Measurements from ENCODE around the gene GPR3. TPM values are rescaled to one million over a fixed set of nuclear protein-coding genes. Genes with fewer than 3 reads are reported as not detected.

Gene GPR3
- polyA plus RNA-seq, 3 donors from 2014 or later = not detected

DNA sequence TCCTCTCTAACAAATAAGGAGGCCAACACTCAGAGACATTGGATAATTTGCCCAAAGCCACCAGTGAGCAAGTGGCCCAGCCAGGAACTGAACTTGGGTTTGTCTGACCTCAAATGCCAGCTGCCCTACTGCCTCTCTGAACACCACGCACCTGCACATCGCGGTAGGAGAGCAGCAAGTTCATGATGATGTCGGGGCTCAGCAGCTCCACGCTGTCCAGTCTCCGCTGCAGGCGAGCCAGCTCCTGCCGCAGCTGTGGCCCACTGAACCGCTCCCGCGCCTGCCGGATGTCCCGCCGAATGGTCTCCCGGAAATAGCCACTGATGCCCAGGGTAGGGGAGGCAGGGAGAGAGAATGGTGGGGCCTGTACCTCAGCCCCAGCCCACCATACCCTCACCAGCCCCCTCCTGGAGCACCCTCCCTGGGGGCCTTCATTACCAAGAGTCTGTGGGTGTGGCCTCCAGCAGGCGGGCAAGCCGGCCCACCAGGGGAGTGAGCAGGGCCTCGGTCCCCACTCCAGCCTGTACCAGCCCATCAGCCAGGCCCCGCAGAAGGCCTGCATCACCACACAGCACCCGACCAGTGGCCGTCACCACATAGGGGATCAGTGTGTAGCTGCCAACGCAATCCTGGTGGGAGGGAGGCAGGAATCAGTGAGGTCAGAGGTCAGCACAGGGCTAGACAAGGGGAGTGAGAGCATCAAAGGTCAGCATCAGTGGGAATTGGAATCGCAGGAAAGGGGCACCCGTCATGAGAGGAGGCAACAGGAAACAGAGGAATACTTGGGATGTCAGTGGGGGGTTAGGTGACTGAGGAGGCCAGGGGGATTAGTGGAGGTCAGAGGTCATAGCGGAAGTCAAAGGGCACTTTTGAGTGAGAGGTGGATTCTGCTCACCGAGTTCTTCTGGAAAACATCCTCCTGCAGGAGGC, 28.4 kb upstream of the GPR3 start:
- Mint-ChIP-seq H3K4me1 (peaks cover 30 to 37% of the 10 kb centered on the region in 2 donors), H3K27ac (peak overlapping the region in 3 of 6 donors; percentile 22 to 34 (median 24))

DNA sequence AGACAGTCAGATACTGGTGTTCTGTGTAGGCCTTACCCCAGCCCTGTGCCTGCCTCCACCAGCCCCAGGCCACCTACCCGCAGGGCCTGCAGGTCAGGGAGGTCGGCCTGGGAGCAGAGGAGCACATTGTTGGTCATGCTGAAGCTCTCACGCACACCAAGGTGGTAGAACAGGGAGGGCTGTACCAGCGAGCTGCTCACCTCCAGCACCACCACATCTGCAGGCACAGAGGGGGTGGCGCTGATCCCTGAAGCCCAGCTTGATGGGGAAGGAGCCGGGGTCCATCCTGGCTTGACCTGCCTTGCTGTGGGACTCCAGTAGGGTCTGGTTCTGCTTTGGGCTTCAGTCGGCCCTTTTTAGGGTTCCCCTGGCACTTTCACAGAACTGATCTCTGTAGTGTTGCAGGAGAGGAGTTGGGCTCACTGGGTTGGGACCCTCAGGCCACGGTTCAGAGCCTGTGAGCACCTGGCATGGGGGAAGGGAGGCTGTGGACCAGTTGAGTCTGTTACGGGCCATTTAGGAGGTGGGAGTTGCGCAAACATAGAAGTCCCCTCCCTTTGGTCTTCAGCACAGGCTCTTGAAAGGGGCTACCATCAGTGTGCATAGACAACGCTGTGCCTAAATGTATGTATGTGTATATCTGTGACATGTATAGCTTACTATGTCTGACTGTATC, 27.6 kb upstream of the GPR3 start:
- DNase-seq = no peak
- Mint-ChIP-seq H3K4me3 (peak overlapping the region; percentile 83 to 90 (median 88)), H3K27me3 (ENCODE audit: low read depth in 3 of 3) (peaks cover 0 to 7% (median 4%) of the 10 kb centered on the region in 3 donors), H3K9me3 (no peaks in the 10 kb centered on the region), H3K36me3 (no peaks in the 10 kb centered on the region), H3K4me1 (peaks cover 30 to 33% of the 10 kb centered on the region in 2 donors), H3K27ac (peak overlapping the region in 5 of 6 donors; percentile 39 to 86 (median 69))

More for the DNA sequence above, 28.4 kb upstream of the GPR3 start:
- Mint-ChIP-seq H3K4me3 (peak overlapping the region in 1 of 5 donors; percentile 52), H3K36me3 (no peaks in the 10 kb centered on the region), H3K9me3 (no peaks in the 10 kb centered on the region), H3K27me3 (ENCODE audit: low read depth in 3 of 3) (peaks cover 2 to 8% (median 4%) of the 10 kb centered on the region in 3 donors)
- DNase-seq = no peak

DNA sequence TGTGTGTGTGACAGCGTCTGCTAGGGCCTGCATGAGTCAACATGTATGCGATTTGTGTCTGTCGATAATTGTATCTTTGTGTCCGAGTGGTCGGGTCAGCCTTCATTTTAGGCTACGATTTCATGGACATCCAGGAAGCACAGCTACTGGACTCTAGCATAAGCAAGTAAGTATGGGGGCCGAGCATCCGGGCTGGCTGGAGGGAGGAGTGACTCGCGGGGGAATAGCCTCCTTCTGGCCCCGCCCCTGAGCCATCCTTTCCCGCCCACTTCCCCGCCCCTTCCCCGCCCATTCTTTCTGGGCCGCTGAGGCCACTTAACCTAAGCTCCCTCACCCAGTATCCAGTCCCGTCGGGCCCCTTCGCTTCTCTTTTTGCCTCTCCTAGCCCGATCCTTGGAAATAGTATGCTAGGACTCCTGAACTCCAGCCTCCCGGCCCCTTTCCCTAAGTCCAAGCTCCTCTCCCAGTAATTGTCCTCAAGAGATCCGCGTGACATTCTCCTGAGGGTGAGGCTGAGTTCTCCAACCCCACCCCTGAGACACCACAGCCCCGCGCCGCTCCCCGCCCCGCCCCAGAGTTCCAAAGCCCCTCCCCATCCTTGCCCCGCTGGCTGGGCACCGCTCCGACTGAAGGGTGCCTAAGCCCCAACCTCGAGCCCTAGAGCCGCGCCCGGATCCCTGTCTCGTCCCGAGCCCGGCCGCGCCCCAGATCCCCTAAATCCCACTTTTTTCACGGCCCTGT, 26.9 kb upstream of the GPR3 start:
- H3K36me3 Mint-ChIP-seq = no peaks in the 10 kb centered on the region
- peak; percentile 66 to 75 (median 73) for DNase-seq
- no peaks in the 10 kb centered on the region for H3K9me3 Mint-ChIP-seq
- peak overlapping the region in 5 of 6 donors; percentile 39 to 86 (median 69) for H3K27ac Mint-ChIP-seq
- H3K4me3 Mint-ChIP-seq = peak overlapping the region; percentile 83 to 90 (median 88)
- peaks cover 23 to 28% of the 10 kb centered on the region in 2 donors for H3K4me1 Mint-ChIP-seq
- peaks cover 0 to 4% (median 4%) of the 10 kb centered on the region in 3 donors for H3K27me3 Mint-ChIP-seq (ENCODE audit: low read depth in 3 of 3)

DNA sequence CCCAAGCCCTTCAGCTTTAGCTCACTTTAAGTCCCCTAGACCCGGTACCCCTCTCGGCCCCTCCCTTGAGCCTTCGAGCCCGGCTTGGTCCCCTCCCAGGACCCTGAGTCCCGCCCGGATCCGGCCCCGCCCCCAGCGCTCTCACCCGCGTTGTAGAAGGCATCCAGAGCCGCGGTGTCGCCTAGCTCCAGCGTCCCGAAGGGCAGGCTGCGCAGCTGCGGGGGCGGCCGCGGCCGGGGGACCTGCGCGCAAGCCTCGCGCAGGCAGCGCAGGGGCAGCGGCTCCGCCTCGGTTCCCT, 26.4 kb upstream of the GPR3 start:
- peaks cover 0 to 4% (median 4%) of the 10 kb centered on the region in 3 donors for H3K27me3 Mint-ChIP-seq (ENCODE audit: low read depth in 3 of 3)
- no peaks in the 10 kb centered on the region for H3K9me3 Mint-ChIP-seq
- H3K27ac Mint-ChIP-seq = peak overlapping the region in 2 of 6 donors; percentile 69 to 80
- peak overlapping the region; percentile 83 to 90 (median 88) for H3K4me3 Mint-ChIP-seq
- no peaks in the 10 kb centered on the region for H3K36me3 Mint-ChIP-seq
- H3K4me1 Mint-ChIP-seq = peaks cover 22 to 28% of the 10 kb centered on the region in 2 donors
- peak; percentile 44 to 54 (median 54) for DNase-seq

DNA sequence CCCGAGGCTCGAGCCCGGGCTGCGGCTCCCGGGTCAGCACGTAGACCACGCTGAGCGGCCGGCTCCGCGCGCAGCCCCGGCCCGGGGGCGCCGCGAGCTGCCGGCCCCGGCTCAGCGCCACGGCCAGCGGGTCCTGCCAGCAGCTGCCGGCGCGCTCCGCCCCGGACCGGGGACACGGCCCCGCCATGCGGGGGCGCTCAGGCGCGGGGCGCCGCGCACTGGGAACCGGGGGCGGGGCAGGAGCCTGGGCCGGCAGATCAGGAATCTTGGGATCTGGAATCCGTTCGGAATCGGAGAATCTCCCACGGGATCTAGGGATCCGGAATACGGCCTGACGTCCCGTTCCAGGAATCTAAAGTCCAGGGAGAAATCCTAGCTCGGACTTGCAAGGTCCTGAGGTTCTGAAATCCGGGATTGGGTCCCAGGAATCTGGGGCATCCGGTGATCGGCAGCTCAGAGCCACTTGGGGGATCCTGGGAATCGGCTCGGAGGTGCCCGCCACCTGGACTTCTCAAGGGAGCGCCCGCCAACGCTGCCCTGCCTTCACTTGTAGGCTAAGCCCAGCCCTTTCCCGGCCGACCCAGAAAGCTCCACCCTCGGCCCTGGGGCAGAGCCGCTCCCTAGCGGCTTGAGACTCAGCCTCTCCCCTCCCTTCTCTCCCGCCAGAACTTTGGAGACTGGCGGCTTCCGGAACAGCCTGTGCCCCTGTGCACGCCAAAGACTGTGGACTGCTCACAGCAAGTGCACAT, 25.8 kb upstream of the GPR3 start, which contains the start of gene MAP3K6:
MAP3K6 (minus strand) TSS at position 551 of the 749 bp plus-strand sequence; CDS start at position 187, 364 bp downstream.
- peak within 1 kb of the TSS; percentile 83 to 90 (median 88) for H3K4me3 Mint-ChIP-seq
- H3K27ac Mint-ChIP-seq = peak within 1 kb of the TSS in 4 of 6 donors; percentile 46 to 80 (median 61)
- H3K27me3 Mint-ChIP-seq (ENCODE audit: low read depth in 3 of 3) = peaks cover 0 to 4% (median 4%) of the 10 kb centered on the region in 3 donors
- DNase-seq = peak; percentile 38 to 39 (median 39)
- no peaks in the 10 kb centered on the region for H3K36me3 Mint-ChIP-seq
- H3K4me1 Mint-ChIP-seq = peaks cover 22 to 28% of the 10 kb centered on the region in 2 donors
- no peaks in the 10 kb centered on the region for H3K9me3 Mint-ChIP-seq

DNA sequence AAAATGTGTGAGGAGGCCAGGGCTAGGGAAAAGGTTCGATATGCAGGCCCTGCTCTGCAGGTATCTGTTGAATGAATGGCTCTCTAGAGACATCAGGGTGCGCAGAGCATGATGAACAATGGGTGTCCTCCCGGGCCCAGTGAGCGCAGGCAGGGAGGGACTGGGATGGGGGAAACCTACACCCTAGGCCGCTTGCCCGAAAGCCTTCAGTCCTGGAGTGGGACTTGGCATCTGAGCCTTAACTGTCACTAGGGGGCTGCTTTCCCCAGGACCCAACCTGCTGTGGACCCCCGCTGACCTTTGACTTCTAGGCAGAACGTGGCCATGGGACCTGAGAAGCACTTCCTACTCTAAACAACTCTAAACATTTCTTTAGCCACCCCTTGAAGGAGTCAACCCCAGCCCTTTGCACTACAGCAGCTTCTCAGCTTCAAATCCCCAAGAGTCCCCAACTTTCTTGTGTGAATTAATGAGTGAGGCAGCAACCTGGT, 25.2 kb upstream of the GPR3 start:
- no peak for DNase-seq
- Mint-ChIP-seq H3K4me1 (peaks cover 22 to 28% of the 10 kb centered on the region in 2 donors), H3K36me3 (no peaks in the 10 kb centered on the region), H3K27ac (no peak overlapping the region), H3K27me3 (ENCODE audit: low read depth in 3 of 3) (peaks cover 0 to 4% (median 4%) of the 10 kb centered on the region in 3 donors), H3K4me3 (peak overlapping the region; percentile 63 to 79 (median 69)), H3K9me3 (no peaks in the 10 kb centered on the region)

DNA sequence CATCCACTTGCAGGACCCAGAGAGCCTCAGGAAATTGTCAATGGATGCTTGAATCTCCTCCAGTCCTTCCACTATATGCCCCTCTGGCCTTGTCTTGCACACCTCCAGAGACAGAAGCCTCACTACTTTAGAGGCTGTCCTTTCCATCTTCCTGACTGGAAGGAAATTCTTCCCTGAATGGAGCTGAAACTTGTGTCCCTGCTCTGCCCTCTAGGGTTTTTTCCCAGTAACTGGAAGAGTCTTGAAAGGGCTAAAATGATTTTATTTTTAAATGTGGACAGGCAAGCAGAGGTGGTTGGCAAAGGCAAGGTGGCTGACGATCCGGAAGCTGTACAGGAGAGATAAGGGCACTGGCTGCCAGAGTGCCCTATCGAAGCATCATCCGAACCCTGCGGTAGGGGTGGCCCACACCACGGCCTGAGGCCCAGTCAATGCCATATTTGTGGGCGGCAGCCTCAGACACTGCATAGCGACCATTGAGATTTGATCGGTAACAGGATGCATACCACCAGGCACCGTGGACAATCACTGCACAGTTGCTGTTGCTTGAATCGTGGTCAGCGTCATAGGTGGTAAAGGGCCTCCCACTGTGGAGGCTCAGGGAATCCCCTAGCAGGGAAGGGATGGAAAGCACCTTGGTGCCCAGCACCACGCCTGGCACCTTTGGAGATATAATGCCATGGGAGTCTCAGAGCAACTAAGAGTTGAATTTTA, 23.4 kb upstream of the GPR3 start:
- Mint-ChIP-seq H3K4me1 (peaks cover 22 to 28% of the 10 kb centered on the region in 2 donors), H3K9me3 (no peaks in the 10 kb centered on the region), H3K36me3 (no peaks in the 10 kb centered on the region), H3K27ac (peak overlapping the region in 4 of 6 donors; percentile 41 to 84 (median 70)), H3K27me3 (ENCODE audit: low read depth in 3 of 3) (peaks cover 0 to 4% (median 1%) of the 10 kb centered on the region in 3 donors), H3K4me3 (no peak overlapping the region)
- peak; percentile 54 to 68 (median 67) for DNase-seq

DNA sequence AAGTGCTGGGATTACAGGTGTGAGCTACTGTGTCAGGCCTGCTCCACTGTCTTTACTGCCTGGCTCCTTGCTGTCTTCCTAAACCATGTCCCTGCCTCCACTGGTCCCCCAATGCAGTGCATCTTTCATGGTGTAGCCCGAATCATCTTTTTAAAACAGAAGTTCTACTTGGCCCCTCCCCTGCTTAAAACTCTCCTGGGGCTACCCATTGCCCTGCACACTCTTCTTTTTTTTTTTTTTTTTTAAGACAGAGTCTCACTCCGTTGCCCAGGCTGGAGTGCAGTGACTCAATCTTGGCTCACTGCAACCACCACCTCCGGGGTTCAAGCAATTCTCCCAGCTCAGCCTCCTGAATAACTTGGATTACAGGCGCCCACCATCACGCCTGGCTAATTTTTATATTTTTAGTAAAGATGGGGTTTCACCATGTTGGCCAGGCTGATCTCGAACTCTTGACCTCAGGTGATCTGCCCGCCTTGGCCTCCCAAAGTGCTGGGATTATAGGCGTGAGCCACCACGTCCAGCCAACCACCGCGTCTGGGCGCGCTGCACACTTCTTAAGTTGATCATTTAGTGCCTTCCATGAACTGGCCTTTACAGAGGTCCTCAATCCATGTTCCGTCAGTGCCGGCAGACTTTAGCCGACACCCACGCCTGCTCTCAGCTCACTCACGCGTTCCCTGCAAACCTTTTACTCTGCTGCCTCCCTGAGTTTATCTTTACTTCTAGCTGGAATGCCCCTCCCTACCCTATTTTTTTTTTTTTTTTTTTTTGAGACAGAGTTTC, 20.2 kb upstream of the GPR3 start:
- Mint-ChIP-seq H3K27me3 (ENCODE audit: low read depth in 3 of 3) (no peaks in the 10 kb centered on the region), H3K9me3 (no peaks in the 10 kb centered on the region), H3K36me3 (no peaks in the 10 kb centered on the region), H3K4me1 (peaks cover 5 to 11% of the 10 kb centered on the region in 2 donors), H3K4me3 (no peak overlapping the region), H3K27ac (no peak overlapping the region)
- no peak for DNase-seq

DNA sequence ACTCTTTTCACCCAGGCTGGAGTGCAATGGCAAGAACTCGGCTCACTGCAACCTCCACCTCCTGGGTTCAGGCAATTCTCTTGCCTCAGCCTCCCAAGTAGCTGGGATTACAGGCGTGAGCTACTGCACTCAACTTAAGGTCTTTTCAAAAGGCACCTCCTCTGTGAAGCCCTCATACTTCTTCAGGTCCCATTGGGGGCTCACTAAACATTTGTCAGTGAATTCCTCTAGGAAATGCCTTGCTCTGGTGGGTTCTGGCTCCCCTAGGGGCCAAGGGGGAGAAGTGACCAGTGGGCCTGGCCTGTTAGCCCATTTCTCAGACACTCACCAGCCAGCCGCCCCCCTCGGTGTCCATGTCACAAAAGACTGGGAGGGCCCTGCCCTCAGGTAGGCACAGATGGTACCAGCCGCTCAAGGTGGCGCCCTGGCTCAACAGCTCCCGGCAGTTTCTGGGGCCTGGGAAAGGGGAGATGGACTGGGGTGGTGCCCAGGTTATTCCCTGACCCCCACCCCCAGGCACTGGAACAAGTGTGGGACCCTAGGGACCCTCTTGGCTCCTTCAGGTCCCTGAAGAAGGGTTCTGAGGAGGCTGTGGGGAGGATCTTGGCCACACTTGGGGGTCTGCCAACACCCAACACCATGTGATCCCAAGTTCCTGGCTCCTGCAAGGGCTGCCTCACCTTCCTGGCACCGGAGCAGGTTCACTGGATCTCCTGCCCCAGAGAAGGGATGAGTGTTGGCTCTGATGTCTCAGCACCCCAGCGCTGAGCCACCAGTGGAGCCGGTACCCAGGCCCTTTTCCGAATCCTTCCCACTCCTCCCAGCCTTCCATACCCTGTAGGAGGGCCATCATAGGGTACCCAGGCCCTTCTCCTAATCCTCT, 19.4 kb upstream of the GPR3 start:
- H3K9me3 Mint-ChIP-seq = no peaks in the 10 kb centered on the region
- H3K27me3 Mint-ChIP-seq (ENCODE audit: low read depth in 3 of 3) = no peaks in the 10 kb centered on the region
- peaks cover 4 to 11% of the 10 kb centered on the region in 2 donors for H3K4me1 Mint-ChIP-seq
- no peaks in the 10 kb centered on the region for H3K36me3 Mint-ChIP-seq
- DNase-seq = no peak
- no peak overlapping the region for H3K4me3 Mint-ChIP-seq
- no peak overlapping the region for H3K27ac Mint-ChIP-seq

DNA sequence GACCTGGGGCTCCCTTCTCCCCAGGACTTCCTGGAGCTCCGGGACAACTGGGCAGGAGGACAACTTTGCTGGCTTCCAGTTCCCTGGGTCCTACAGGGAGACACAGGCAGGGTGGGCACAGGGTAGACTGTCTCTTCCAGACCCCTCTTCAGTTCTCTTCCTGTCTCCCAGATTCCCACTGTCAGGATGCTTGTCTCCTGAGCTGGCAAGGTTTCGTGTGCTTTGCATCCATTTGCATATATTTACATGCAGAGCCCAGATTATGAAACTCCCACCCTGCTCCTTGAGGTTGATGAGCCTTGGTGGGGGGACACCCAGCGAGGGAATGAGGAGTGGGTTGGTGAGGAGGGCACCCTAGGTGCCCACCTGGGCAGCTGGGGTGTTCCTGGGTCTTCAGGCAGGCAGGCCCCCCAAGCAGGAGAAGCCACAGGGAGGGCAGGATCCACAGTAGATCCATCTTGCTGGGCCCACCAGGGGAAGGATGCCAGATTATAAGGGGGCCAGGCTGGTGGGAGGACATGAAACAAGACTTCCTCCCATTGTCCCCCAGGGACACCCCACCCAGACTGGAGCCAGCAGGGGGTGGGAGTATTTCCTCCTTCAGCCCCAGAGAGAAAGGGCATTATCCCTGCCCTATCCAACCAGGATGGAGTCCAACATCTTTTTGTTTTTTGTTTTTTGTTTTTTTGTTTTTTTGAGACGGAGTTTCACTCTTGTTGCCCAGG, 17.9 kb upstream of the GPR3 start, which contains the start of gene FCN3:
FCN3 (minus strand) TSS at position 463 of the 725 bp plus-strand sequence; CDS start at position 457, 6 bp downstream.
- no peaks in the 10 kb centered on the region for H3K9me3 Mint-ChIP-seq
- no peaks in the 10 kb centered on the region for H3K36me3 Mint-ChIP-seq
- no peak within 1 kb of the TSS for H3K27ac Mint-ChIP-seq
- no peaks in the 10 kb centered on the region for H3K27me3 Mint-ChIP-seq (ENCODE audit: low read depth in 3 of 3)
- peaks cover 0 to 2% of the 10 kb centered on the region in 2 donors for H3K4me1 Mint-ChIP-seq
- no peak for DNase-seq
- H3K4me3 Mint-ChIP-seq = no peak within 1 kb of the TSS
